Stimulated activated CD8-positive, alpha-beta memory T cell treated with anti-CD3 and anti-CD28 coated beads, Interleukin-15, amount 100 ng/mL, for 48 hours (primary cell): Measurements from ENCODE around the gene PKP2.
"Not testable (repeated sequence)": the region's sequence is repeated elsewhere in the genome, so short reads cannot be mapped to it uniquely, and the experiment has no call there.

Experiments used
- DNase-seq, 2 donors: peaks; one replicate each; pipeline ENCODE4 v3.0.0-alpha.2; 2020; ENCODE audit warnings: low read depth in 2 of 2

PKP2 gene

GRCh38 chr12:32895688-32896431, 717 bp downstream of the PKP2 start:
- DNase-seq: no peak

GRCh38 chr12:32894566-32894965, 2.0 kb downstream of the PKP2 start:
- DNase-seq: no peak

- no peak for DNase-seq
These were observed 3.1 kb downstream of the PKP2 start for GRCh38 chr12:32893458-32893857.

- no peak for DNase-seq
These were observed 3.5 kb downstream of the PKP2 start for GRCh38 chr12:32893043-32893442.

- not testable (repeated sequence) for DNase-seq
These were observed 4.2 kb downstream of the PKP2 start for GRCh38 chr12:32892369-32892768.

GRCh38 chr12:32891956-32892355, 4.6 kb downstream of the PKP2 start:
- DNase-seq: no peak

GRCh38 chr12:32891526-32891925, 5.1 kb downstream of the PKP2 start:
- DNase-seq: no peak

GRCh38 chr12:32889011-32889760, 7.4 kb downstream of the PKP2 start:
- no peak for DNase-seq

GRCh38 chr12:32887058-32887457, 9.5 kb downstream of the PKP2 start:
- no peak for DNase-seq

GRCh38 chr12:32885831-32886230, 10.7 kb downstream of the PKP2 start:
- DNase-seq: no peak

GRCh38 chr12:32884962-32885361, 11.6 kb downstream of the PKP2 start:
- DNase-seq: no peak

- DNase-seq: no peak
These were observed 14.9 kb downstream of the PKP2 start for GRCh38 chr12:32881702-32882101.

GRCh38 chr12:32881107-32881506, 15.5 kb downstream of the PKP2 start:
- no peak for DNase-seq

- not testable (repeated sequence) for DNase-seq
These were observed 17.5 kb downstream of the PKP2 start for GRCh38 chr12:32879066-32879465.

GRCh38 chr12:32877601-32878459, 18.7 kb downstream of the PKP2 start:
- DNase-seq: no peak

- DNase-seq: no peak
These were observed 20.6 kb downstream of the PKP2 start for GRCh38 chr12:32876004-32876403.

- DNase-seq: no peak
These were observed 21.6 kb downstream of the PKP2 start for GRCh38 chr12:32874975-32875374.

GRCh38 chr12:32874078-32874477, 22.5 kb downstream of the PKP2 start:
- DNase-seq: no peak

GRCh38 chr12:32872416-32872815, 24.2 kb downstream of the PKP2 start:
- not testable (repeated sequence) for DNase-seq

- DNase-seq: no peak
These were observed 25.9 kb downstream of the PKP2 start for GRCh38 chr12:32870716-32871115.

GRCh38 chr12:32868885-32869284, 27.7 kb downstream of the PKP2 start:
- DNase-seq: no peak

GRCh38 chr12:32864731-32865130, 31.8 kb downstream of the PKP2 start:
- DNase-seq: no peak
